Measurements from ENCODE around the gene FHOD1. TPM values are rescaled to one million over a fixed set of nuclear protein-coding genes. Genes with fewer than 3 reads are reported as not detected.

FHOD1 gene
- polyA plus RNA-seq, 3 donors: 5.1 to 152 (median 5.5) TPM

DNA sequence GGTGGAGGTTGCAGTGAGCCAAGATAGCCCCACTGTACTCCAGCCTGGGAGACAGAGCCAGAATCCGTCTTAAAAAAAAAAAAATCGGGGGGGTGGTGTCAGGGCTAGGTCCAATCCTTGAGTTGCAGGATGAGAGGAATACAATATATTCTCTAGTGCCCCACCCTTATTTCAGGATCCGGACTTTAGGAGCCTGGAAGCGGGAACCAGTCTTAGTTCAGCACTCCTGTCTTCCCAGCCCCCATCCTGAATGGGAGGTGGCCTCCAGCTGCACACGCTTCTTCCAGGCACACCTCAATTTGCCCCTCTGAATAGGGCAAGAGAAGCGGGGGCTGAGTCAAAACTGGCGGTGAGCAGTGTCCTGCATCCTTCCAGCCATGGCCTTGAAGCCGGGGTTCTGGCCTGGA is 1.6 kb downstream of the FHOD1 start:
- Histone ChIP-seq H3K9me3 (replicated peaks in 1 of 2; ENCODE audit: control insufficient read depth in 1 of 2, insufficient read depth in 1 of 2, low read length in 2 of 2) (no peaks in the 10 kb centered on the region), H2AFZ (ENCODE audit: insufficient read depth, low read depth, low read length, poor library complexity, severe bottlenecking) (peak overlapping the region; percentile 76), H3K27me3 (ENCODE audit: control insufficient read depth in 2 of 2, insufficient read depth in 2 of 2, low read length in 2 of 2) (peaks cover 23 to 27% of the 10 kb centered on the region in 2 donors), H3K4me3 (replicated peaks in 1 of 3; ENCODE audit: low read depth in 2 of 3, low read length in 3 of 3) (peak overlapping the region; percentile 71 to 97 (median 74)), H3K4me1 (ENCODE audit: control insufficient read depth in 1 of 2, insufficient read depth in 2 of 2, low read length in 2 of 2) (peaks cover 68 to 75% of the 10 kb centered on the region in 2 donors), H3K9ac (ENCODE audit: insufficient read depth, low read length, poor library complexity, severe bottlenecking) (peak overlapping the region; percentile 85), H3K36me3 (replicated peaks in 1 of 2; ENCODE audit: control insufficient read depth in 1 of 2, insufficient read depth in 2 of 2, low read length in 2 of 2) (peaks cover 0 to 6% of the 10 kb centered on the region in 2 donors), H3K4me2 (replicated peaks; ENCODE audit: extremely low read depth, low read length, poor library complexity, severe bottlenecking) (peak overlapping the region; percentile 87), H3K79me2 (ENCODE audit: insufficient read depth, low read length) (peaks cover 49% of the 10 kb centered on the region), H3K27ac (ENCODE audit: low read depth in 1 of 2, low read length in 2 of 2) (peak overlapping the region; percentile 84 to 100), H4K20me1 (ENCODE audit: insufficient read depth, low read length) (peaks cover 20% of the 10 kb centered on the region)
- peaks cover 0 to 9% (median 4%) of the 10 kb centered on the region in 7 donors for H3K9me3 Mint-ChIP-seq
- TF ChIP-seq, protein P1, sequence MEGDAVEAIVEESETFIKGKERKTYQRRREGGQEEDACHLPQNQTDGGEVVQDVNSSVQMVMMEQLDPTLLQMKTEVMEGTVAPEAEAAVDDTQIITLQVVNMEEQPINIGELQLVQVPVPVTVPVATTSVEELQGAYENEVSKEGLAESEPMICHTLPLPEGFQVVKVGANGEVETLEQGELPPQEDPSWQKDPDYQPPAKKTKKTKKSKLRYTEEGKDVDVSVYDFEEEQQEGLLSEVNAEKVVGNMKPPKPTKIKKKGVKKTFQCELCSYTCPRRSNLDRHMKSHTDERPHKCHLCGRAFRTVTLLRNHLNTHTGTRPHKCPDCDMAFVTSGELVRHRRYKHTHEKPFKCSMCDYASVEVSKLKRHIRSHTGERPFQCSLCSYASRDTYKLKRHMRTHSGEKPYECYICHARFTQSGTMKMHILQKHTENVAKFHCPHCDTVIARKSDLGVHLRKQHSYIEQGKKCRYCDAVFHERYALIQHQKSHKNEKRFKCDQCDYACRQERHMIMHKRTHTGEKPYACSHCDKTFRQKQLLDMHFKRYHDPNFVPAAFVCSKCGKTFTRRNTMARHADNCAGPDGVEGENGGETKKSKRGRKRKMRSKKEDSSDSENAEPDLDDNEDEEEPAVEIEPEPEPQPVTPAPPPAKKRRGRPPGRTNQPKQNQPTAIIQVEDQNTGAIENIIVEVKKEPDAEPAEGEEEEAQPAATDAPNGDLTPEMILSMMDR (IDR thresholded peaks at IDR 0.05): no peak
- peaks cover 67% of the 10 kb centered on the region for H3K4me1 Mint-ChIP-seq
- peak overlapping the region; percentile 92 for H3K4me3 Mint-ChIP-seq
- no peak for DNase-seq
- H3K27ac Mint-ChIP-seq: peak overlapping the region; percentile 99 to 100 (median 99)
- peaks cover 12 to 17% of the 10 kb centered on the region in 2 donors for H3K36me3 Mint-ChIP-seq
- H3K27me3 Mint-ChIP-seq (ENCODE audit: low read depth in 3 of 3): peaks cover 22 to 32% (median 27%) of the 10 kb centered on the region in 3 donors
- intact Hi-C loops (cut with micrococcal nuclease): loop anchor here (1.0 to 10.0 kb wide), 6 partner anchors 19 to 551 kb away; partner anchors contain the start of genes E2F4 (in 2 of the 2), CMTM4 (in 1 of the 2), CTCF (in 1 of the 2) and TMEM208 (in 1 of the 2)
- WGBS (ENCODE audit: insufficient coverage): 18% methylated on average over 5 of the region's 8 CpGs

DNA sequence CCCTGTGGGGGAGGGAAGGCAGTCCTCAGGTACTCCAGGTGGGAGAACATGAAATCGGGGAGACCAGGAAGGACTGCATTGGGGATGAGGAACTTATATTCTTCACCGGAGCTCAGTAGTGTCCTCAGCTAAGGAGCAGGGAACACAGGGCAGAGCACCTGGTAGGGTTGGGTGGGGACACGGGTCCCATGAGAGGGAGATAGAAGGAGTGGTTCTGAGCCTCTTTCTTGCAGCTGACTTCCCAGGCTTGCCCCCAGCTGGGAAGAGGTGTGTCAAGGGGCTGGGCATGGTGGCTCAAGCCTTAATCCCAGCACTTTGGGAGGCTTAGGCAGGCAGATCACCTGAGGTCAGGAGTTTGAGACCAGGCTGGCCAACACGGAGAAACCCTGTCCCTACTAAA is 2.1 kb downstream of the FHOD1 start:
- Histone ChIP-seq H3K4me2 (replicated peaks; ENCODE audit: extremely low read depth, low read length, poor library complexity, severe bottlenecking) (peak overlapping the region; percentile 87), H3K27me3 (ENCODE audit: control insufficient read depth in 2 of 2, insufficient read depth in 2 of 2, low read length in 2 of 2) (peaks cover 19 to 22% of the 10 kb centered on the region in 2 donors), H3K79me2 (ENCODE audit: insufficient read depth, low read length) (peaks cover 54% of the 10 kb centered on the region), H3K9ac (ENCODE audit: insufficient read depth, low read length, poor library complexity, severe bottlenecking) (peak overlapping the region; percentile 85), H4K20me1 (ENCODE audit: insufficient read depth, low read length) (peaks cover 25% of the 10 kb centered on the region), H3K9me3 (replicated peaks in 1 of 2; ENCODE audit: control insufficient read depth in 1 of 2, insufficient read depth in 1 of 2, low read length in 2 of 2) (no peaks in the 10 kb centered on the region), H3K27ac (ENCODE audit: low read depth in 1 of 2, low read length in 2 of 2) (peak overlapping the region; percentile 84 to 100), H3K4me3 (replicated peaks in 1 of 3; ENCODE audit: low read depth in 2 of 3, low read length in 3 of 3) (peak overlapping the region; percentile 71 to 97 (median 74)), H3K36me3 (replicated peaks in 1 of 2; ENCODE audit: control insufficient read depth in 1 of 2, insufficient read depth in 2 of 2, low read length in 2 of 2) (peaks cover 0 to 6% of the 10 kb centered on the region in 2 donors), H3K4me1 (ENCODE audit: control insufficient read depth in 1 of 2, insufficient read depth in 2 of 2, low read length in 2 of 2) (peaks cover 68 to 75% of the 10 kb centered on the region in 2 donors), H2AFZ (ENCODE audit: insufficient read depth, low read depth, low read length, poor library complexity, severe bottlenecking) (no peak overlapping the region)
- peaks cover 70% of the 10 kb centered on the region for H3K4me1 Mint-ChIP-seq
- peaks cover 11 to 19% of the 10 kb centered on the region in 2 donors for H3K36me3 Mint-ChIP-seq
- intact Hi-C loops (cut with micrococcal nuclease): loop anchor here in 1 of 2 donors (10.0 kb wide), 3 partner anchors 230 to 550 kb away; partner anchors contain the start of genes CMTM4 and CTCF
- 28% methylated on average over 4 of the region's 4 CpGs for WGBS (ENCODE audit: insufficient coverage)
- peaks cover 18 to 27% (median 22%) of the 10 kb centered on the region in 3 donors for H3K27me3 Mint-ChIP-seq (ENCODE audit: low read depth in 3 of 3)
- TF ChIP-seq, protein P1 (IDR thresholded peaks at IDR 0.05): no peak
- peaks cover 0 to 9% (median 4%) of the 10 kb centered on the region in 7 donors for H3K9me3 Mint-ChIP-seq
- H3K4me3 Mint-ChIP-seq: peak overlapping the region; percentile 92
- DNase-seq: no peak
- peak overlapping the region; percentile 99 to 100 (median 99) for H3K27ac Mint-ChIP-seq

Measured in CD14-positive monocyte (primary cell).